ENCODE data around the gene SLC7A7. TPM values are rescaled to one million over a fixed set of nuclear protein-coding genes. Genes with fewer than 3 reads are reported as not detected.
"Not testable (repeated sequence)": the region's sequence is repeated elsewhere in the genome, so short reads cannot be mapped to it uniquely, and the experiment has no call there.

SLC7A7 gene
- total RNA-seq (1 to 10 TPM; 1.3 to 2.6 (median 2.0) TPM), polyA plus RNA-seq (1 to 10 TPM in 1 of 3 donors, under 1 TPM in 2; 0.93 to 2.6 (median 0.97) TPM)
- long read RNA-seq, donor 1: 0 reads
- long read RNA-seq, donor 2, partial matches to known transcripts: 1 of 6 reads
- long read RNA-seq, donor 2, other reads (novel, unspliced or antisense): 1 of 6 reads

DNA sequence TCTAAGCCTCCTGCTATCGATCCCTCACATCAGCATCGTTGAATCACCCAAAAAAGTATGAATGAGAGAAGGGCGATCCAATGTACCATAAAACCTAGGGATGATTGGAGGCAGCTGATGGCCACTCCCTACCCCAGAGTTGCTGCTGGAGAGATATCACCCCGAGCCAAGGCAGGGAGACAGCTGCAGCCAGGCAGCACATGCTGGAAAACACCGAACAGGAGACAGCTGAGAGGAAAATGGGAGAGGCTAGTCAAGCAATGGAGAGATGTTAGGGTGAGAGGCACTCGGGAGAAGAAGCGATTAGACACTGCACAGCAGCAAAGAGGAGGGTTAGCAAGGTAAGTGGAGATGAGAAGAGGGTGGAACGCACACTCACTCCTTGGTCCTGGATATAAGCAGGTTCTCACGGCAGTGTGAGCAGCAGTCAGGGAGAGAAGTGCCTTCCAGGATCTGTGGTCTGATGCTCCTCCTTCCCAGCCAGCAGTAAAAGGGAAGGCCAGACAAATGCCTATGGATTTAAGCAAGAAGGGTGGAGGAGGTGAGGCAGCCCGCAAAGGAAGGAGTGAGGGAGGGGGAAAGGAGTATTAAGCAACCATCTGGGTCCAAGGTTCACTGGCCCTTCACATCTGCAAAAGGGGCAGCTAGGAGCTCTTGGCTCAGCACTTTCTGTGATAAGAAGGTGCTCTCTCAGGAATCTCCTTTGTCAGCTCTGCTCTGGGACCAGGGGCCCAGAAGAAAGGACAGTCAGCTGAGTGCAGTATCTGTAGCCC is at the start of gene SLC7A7:
Gene SLC7A7 (minus strand): TSS at position 495 of the 773 bp plus-strand sequence. CDS start 2,037 bp downstream, outside the sequence.
- ATAC-seq: no peak
- Histone ChIP-seq H3K9me3 (no peaks in the 10 kb centered on the region), H3K4me1 (no peaks in the 10 kb centered on the region), H3K4me3 (peak within 1 kb of the TSS; percentile 34), H3K27ac (no peak within 1 kb of the TSS), H3K36me3 (ENCODE audit: insufficient read depth in 1 of 2, low read depth in 1 of 2) (no peaks in the 10 kb centered on the region), H3K27me3 (ENCODE audit: insufficient read depth in 3 of 3, low read length in 2 of 3) (peaks cover 0 to 4% (median 0%) of the 10 kb centered on the region in 3 donors)
- TF ChIP-seq, protein P1, sequence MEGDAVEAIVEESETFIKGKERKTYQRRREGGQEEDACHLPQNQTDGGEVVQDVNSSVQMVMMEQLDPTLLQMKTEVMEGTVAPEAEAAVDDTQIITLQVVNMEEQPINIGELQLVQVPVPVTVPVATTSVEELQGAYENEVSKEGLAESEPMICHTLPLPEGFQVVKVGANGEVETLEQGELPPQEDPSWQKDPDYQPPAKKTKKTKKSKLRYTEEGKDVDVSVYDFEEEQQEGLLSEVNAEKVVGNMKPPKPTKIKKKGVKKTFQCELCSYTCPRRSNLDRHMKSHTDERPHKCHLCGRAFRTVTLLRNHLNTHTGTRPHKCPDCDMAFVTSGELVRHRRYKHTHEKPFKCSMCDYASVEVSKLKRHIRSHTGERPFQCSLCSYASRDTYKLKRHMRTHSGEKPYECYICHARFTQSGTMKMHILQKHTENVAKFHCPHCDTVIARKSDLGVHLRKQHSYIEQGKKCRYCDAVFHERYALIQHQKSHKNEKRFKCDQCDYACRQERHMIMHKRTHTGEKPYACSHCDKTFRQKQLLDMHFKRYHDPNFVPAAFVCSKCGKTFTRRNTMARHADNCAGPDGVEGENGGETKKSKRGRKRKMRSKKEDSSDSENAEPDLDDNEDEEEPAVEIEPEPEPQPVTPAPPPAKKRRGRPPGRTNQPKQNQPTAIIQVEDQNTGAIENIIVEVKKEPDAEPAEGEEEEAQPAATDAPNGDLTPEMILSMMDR (IDR thresholded peaks at IDR 0.05): no peak
- intact Hi-C loops (cut with DNase I): loop anchor here (5.0 to 10.0 kb wide), 3 partner anchors 163 to 430 kb away; no protein-coding TSS in a partner anchor
- 22 to 26% (median 23%) methylated on average over 10 of the region's 10 CpGs for WGBS, 3 donors
- no peak for DNase-seq

DNA sequence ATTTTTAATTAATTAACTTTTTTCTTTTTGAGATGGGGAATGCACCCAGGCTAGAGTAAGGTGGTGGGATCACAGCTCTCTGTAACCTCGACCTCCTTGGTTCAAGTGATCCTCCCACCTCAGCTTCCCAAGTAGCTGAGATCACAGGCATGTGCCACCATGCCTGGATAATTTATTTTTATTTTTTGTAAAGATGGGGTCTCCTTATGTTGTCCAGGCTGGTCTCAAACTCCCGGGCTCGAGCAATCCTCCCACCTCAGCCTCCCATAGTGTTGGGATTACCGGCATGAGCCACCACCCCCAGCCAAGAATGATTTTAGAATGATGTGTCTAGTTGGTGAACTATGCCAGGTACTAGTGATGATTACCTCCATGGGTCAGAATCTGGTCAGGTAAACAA is 49.7 kb upstream of the SLC7A7 start:
- Histone ChIP-seq H3K4me3 (no peak overlapping the region), H3K27ac (no peak overlapping the region), H3K27me3 (ENCODE audit: insufficient read depth in 3 of 3, low read length in 2 of 3) (no peaks in the 10 kb centered on the region), H3K36me3 (ENCODE audit: insufficient read depth in 1 of 2, low read depth in 1 of 2) (no peaks in the 10 kb centered on the region), H3K4me1 (peaks cover under 1% of the 10 kb centered on the region), H3K9me3 (no peaks in the 10 kb centered on the region)
- TF ChIP-seq, protein P1 (IDR thresholded peaks at IDR 0.05): no peak
- intact Hi-C loops (cut with DNase I): no loop called here
- WGBS, 3 donors: 84 to 90% (median 89%) methylated on average over 4 of the region's 4 CpGs
- ATAC-seq: no peak
- peak in 1 of 2 donors; percentile 11 for DNase-seq

DNA sequence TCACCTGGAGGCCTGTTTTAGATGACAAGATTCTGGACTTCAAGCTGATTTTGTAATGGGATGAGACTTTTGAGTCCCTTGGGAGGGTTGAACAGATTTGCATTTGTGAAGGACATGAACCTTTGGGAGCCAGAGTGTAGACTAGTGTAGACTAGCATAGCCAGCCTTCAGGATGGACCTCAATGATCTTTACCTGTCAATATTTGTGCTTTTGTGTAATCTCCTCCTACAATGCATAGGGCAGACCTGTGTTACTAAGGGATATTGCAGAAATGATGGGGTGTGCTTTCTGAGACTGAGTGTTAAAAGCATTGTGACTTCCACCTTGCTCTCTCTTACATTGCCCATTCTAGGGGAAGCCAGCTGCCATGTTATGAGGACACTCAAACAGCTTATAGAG is 46.4 kb upstream of the SLC7A7 start:
- H3K27me3 ChIP-seq (ENCODE audit: insufficient read depth in 3 of 3, low read length in 2 of 3): no peaks in the 10 kb centered on the region
- intact Hi-C loops (cut with DNase I): no loop called here
- no peak overlapping the region for H3K4me3 ChIP-seq
- no peak for ATAC-seq
- no peaks in the 10 kb centered on the region for H3K36me3 ChIP-seq (ENCODE audit: insufficient read depth in 1 of 2, low read depth in 1 of 2)
- TF ChIP-seq, protein P1 (IDR thresholded peaks at IDR 0.05): no peak
- no peak overlapping the region for H3K27ac ChIP-seq
- no peaks in the 10 kb centered on the region for H3K4me1 ChIP-seq
- DNase-seq: no peak
- no peaks in the 10 kb centered on the region for H3K9me3 ChIP-seq

DNA sequence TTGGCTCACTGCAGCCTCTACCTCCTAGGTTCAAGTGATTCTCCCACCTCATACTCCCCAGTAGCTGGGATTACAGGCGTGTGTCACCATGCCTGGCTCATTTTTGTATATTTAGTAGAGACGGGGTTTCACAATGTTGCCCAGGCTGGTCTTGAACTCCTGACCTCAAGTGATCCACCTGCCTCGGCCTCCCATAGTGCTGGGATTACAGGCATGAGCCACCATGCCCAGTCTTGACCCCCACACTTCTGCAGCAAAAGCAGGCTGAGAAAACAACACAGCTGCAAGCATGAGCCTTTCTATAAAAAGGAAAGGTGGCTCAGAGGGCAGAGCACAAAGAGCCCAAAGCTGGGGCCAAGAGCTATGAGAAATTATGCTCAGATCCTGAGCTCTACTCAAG is 45.1 kb upstream of the SLC7A7 start:
- ATAC-seq; H3K27ac ChIP-seq; H3K36me3 ChIP-seq (ENCODE audit: insufficient read depth in 1 of 2, low read depth in 1 of 2); H3K27me3 ChIP-seq (ENCODE audit: insufficient read depth in 3 of 3, low read length in 2 of 3); intact Hi-C loops (cut with DNase I); H3K9me3 ChIP-seq; H3K4me1 ChIP-seq; H3K4me3 ChIP-seq: not testable (repeated sequence)
- peak in 1 of 2 donors; percentile 3 for DNase-seq
- WGBS, 3 donors: 58 to 87% (median 83%) methylated on average over 3 of the region's 3 CpGs

DNA sequence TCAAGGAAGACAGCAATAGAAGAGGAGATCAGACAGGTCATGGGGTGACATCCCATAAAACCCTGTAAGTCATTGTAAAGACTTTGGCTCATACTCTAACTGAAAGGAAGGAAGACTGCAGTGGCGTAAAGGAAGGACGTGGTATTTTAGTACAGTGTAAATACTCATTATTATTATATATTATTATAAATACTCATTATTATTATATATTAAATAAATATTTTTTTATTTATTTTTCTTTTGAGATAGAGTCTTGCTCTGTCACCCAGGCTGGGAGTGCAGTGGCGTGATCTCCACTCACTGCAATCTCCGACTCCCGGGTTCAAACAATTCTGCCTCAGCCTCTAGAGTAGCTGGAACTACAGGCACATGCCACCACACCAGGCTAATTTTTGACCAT is 41.2 kb upstream of the SLC7A7 start:
- intact Hi-C loops (cut with DNase I): loop anchor here in 1 of 2 donors (10.0 kb wide), 1 partner anchor 202 kb away; no protein-coding TSS in a partner anchor
- TF ChIP-seq, protein P1 (IDR thresholded peaks at IDR 0.05): no peak
- H3K36me3 ChIP-seq (ENCODE audit: insufficient read depth in 1 of 2, low read depth in 1 of 2): no peaks in the 10 kb centered on the region

More for the DNA sequence above, 41.2 kb upstream of the SLC7A7 start:
- Histone ChIP-seq H3K9me3 (no peaks in the 10 kb centered on the region), H3K27me3 (ENCODE audit: insufficient read depth in 3 of 3, low read length in 2 of 3) (no peaks in the 10 kb centered on the region), H3K4me1 (peaks cover 15% of the 10 kb centered on the region), H3K4me3 (no peak overlapping the region), H3K27ac (no peak overlapping the region)
- WGBS, 3 donors: 92 to 96% (median 95%) methylated on average over 5 of the region's 5 CpGs
- DNase-seq (no peak), ATAC-seq (no peak)

Measured in psoas muscle (tissue), 8 donors.